Measurements from ENCODE around the gene POLR3E.
"Not testable (repeated sequence)": the region's sequence is repeated elsewhere in the genome, so short reads cannot be mapped to it uniquely, and the experiment has no call there.

Gene POLR3E

DNA sequence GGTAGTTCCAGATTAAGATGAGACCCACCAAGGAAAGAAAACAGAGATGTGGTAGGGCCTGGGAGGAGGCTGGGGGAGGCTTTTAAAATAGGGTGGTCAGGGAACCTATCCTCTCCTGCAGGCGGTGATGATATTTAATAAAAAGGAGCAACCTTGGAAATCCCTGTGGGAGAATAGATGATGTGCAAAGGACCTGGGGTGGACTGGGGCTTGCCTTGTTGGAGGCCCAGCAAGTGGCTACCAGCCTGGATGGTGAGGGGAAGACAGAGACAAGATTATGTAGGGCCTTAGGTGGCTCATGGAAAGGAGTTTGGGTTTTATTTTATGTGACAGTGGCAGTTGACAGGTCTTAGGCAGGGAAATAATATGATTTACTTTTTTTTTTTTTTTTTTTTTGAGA, 1.8 kb downstream of the POLR3E start:
- TF ChIP-seq, protein P1, sequence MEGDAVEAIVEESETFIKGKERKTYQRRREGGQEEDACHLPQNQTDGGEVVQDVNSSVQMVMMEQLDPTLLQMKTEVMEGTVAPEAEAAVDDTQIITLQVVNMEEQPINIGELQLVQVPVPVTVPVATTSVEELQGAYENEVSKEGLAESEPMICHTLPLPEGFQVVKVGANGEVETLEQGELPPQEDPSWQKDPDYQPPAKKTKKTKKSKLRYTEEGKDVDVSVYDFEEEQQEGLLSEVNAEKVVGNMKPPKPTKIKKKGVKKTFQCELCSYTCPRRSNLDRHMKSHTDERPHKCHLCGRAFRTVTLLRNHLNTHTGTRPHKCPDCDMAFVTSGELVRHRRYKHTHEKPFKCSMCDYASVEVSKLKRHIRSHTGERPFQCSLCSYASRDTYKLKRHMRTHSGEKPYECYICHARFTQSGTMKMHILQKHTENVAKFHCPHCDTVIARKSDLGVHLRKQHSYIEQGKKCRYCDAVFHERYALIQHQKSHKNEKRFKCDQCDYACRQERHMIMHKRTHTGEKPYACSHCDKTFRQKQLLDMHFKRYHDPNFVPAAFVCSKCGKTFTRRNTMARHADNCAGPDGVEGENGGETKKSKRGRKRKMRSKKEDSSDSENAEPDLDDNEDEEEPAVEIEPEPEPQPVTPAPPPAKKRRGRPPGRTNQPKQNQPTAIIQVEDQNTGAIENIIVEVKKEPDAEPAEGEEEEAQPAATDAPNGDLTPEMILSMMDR (conservative IDR thresholded peaks at IDR 0.05; ENCODE audit: low read length) = no peak
- no peak for DNase-seq (ENCODE audit: low read depth)
- no peak overlapping the region for H3K4me3 ChIP-seq (ENCODE audit: low read length)

DNA sequence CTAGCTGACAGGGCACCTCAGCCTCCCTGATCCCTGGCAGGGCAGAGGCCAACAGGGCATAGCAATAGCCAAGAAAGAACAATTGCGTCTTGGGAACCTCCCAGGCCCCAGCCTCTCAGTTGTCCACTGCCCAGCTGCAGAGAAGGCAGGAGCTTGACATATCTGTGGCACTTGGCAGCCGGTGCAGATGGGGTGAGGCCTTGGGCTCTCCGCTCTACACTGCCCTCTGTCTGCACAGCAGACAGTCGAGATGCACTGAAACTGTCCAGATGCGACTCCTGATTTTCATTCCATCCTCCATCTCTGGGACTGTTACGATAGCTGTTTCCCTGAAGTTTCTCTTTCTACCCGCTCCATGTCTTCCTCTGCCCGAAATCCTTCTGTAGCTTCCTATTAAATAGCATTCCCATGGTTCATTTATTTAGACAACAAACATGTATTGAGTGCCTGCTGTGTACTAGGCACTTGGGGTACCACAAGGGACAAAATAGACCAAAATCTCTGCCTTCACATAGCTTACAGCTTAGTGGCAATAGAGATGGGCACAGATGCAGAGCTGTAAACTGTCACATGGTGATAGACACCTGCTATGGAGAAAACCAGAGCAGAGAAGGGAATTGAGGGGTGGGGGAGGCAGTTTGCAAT, 3.3 kb downstream of the POLR3E start:
- TF ChIP-seq, protein P1 (conservative IDR thresholded peaks at IDR 0.05; ENCODE audit: low read length) = peak; percentile 78
- peak; percentile 78 for DNase-seq (ENCODE audit: low read depth)
- no peak overlapping the region for H3K4me3 ChIP-seq (ENCODE audit: low read length)

DNA sequence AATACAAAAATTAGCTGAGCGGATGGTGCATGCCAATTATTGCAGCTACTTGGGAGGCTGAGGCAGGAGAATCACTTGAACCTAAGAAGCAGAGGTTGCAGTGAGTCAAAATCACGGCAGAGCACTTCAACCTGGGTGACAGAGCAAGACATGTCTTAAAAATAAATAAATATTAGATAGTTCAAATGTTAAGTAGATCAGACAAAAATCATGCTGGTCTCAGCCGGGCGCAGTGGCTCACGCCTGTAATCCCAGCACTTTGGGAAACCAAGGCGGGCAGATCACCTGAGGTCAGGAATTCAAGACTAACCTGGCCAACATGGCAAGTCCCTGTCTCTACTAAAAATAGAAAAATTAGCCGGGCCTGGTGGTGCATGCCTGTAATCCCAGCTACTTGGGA, 4.2 kb downstream of the POLR3E start:
- not testable (repeated sequence) for DNase-seq (ENCODE audit: low read depth); H3K4me3 ChIP-seq (ENCODE audit: low read length)

DNA sequence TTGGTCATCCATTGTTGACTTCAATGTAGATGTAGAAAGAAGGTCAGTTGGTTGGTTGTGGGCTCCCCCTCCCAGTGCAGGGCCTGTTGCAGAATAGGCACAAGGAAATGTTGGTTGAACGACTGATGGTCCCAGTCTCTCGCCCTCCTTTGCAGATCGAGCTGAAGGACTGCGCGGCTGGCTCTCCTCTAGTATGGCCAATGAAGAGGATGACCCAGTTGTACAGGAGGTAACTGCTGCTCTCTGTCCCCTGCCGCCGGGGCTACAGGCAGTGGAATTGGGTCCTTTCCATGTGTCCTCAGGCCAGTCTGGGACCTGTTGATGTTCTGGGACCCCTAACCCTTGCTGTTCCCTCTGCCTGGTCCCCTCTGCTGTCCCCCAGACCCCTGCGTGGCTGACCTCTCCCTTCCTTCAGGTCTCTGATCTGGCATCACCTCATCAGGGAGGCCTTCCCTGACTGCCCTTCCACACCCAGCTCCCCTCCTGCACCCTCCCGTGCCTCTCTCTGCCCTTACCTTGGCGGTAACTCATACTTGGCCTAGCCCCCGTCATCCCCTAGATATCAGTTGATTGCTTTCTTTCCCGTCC, 5.7 kb downstream of the POLR3E start:
- TF ChIP-seq, protein P1 (conservative IDR thresholded peaks at IDR 0.05; ENCODE audit: low read length) = no peak
- no peak overlapping the region for H3K4me3 ChIP-seq (ENCODE audit: low read length)
- DNase-seq (ENCODE audit: low read depth) = no peak

DNA sequence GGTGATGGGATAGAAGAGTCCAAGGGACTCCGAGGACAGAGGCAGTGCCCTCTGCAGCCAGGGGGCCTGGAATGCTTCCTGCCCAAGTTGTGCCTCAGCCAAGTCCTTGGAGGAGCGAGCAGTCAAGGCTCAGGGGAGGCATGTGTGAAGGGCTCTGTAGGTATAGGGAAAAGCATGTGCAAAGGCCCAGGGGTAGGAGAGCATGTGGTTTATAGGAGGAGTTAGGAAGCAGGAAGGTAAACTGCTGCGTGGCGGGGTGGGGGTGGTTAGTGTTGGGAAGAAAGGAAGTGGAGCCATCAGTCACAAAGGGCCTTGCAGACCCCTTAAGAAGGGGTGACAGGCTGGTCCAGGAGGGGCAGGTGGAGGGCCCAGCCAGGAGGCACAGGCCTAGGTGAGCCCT, 7.2 kb downstream of the POLR3E start:
- TF ChIP-seq, protein P1 (conservative IDR thresholded peaks at IDR 0.05; ENCODE audit: low read length) = no peak
- H3K4me3 ChIP-seq (ENCODE audit: low read length) = no peak overlapping the region
- no peak for DNase-seq (ENCODE audit: low read depth)

DNA sequence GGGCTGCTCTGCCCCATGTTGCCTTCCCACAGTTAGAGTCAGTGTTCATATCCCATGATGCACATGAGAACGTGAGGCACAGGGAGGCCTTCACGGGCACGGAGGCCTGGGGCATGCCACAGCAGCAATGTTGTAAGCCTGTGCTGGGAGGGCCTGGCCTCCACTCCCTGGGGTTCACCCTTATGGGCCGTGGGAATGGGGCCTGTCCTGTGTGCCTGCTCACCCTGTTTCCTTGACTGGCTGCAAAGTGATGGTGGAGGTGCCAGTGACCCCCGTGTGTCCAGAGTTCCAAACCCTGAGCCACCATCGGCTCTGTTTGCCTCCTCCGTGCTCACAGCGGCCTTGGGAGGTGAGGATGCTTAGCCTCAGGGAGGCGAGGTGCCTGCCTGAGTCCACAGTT, 9.6 kb downstream of the POLR3E start:
- no peak for DNase-seq (ENCODE audit: low read depth)
- no peak overlapping the region for H3K4me3 ChIP-seq (ENCODE audit: low read length)
- TF ChIP-seq, protein P1 (conservative IDR thresholded peaks at IDR 0.05; ENCODE audit: low read length) = no peak

DNA sequence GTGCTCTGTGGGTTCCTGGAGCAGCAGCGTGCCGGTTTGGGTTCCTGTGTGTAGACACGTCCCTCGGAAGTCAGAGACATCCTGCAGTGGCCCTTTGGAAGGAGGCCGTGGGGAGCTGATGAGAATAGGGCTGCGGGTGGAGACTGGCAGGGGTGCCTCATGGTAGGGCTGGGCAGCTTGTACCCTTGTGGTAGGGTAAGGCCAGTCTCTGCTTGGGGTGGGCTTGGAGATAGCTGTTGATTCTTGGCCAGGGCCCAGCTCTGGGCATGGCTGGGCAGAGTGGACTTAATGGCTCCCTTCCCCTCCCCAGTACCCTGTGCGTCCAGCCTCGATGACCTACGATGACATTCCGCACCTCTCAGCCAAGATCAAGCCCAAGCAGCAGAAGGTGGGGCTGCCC, 10.6 kb downstream of the POLR3E start:
- TF ChIP-seq, protein P1 (conservative IDR thresholded peaks at IDR 0.05; ENCODE audit: low read length) = no peak
- DNase-seq (ENCODE audit: low read depth) = no peak
- no peak overlapping the region for H3K4me3 ChIP-seq (ENCODE audit: low read length)
